Measurements from ENCODE around the gene CYP27A1.

Gene CYP27A1

DNA sequence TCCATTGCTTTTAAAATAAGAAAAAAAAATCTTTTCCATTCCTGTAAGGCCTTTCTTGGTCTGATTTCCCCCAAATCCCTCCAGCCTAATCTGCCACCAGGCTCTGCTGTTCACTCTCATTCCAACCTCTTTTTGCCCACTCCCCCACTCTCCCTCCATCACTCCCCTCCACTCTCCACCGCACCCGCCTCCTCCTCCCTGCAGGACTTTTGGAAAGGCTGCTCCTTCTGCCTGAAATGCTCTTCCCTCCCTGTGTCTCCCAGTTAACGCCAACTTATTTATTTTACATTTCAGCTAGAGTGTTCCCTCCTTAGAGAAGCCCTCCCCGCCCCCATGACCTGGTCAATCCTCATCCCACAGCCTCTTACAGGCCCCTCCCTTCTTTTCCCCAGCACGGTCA is 72.9 kb downstream of the CYP27A1 start:
- Histone ChIP-seq H3K4me3 (replicated peaks; ENCODE audit: low read depth, low read length) (no peak overlapping the region), H3K27me3 (replicated peaks; ENCODE audit: control insufficient read depth, insufficient read depth, low read length) (peaks cover 4% of the 10 kb centered on the region), H3K36me3 (ENCODE audit: control insufficient read depth, insufficient read depth, low read length) (no peaks in the 10 kb centered on the region)
- TF ChIP-seq, protein P1, sequence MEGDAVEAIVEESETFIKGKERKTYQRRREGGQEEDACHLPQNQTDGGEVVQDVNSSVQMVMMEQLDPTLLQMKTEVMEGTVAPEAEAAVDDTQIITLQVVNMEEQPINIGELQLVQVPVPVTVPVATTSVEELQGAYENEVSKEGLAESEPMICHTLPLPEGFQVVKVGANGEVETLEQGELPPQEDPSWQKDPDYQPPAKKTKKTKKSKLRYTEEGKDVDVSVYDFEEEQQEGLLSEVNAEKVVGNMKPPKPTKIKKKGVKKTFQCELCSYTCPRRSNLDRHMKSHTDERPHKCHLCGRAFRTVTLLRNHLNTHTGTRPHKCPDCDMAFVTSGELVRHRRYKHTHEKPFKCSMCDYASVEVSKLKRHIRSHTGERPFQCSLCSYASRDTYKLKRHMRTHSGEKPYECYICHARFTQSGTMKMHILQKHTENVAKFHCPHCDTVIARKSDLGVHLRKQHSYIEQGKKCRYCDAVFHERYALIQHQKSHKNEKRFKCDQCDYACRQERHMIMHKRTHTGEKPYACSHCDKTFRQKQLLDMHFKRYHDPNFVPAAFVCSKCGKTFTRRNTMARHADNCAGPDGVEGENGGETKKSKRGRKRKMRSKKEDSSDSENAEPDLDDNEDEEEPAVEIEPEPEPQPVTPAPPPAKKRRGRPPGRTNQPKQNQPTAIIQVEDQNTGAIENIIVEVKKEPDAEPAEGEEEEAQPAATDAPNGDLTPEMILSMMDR (IDR thresholded peaks at IDR 0.05; ENCODE audit: insufficient read depth, low read length, poor library complexity, severe bottlenecking) = no peak
- DNase-seq (ENCODE audit: extremely low read depth, insufficient read length) = no peak

DNA sequence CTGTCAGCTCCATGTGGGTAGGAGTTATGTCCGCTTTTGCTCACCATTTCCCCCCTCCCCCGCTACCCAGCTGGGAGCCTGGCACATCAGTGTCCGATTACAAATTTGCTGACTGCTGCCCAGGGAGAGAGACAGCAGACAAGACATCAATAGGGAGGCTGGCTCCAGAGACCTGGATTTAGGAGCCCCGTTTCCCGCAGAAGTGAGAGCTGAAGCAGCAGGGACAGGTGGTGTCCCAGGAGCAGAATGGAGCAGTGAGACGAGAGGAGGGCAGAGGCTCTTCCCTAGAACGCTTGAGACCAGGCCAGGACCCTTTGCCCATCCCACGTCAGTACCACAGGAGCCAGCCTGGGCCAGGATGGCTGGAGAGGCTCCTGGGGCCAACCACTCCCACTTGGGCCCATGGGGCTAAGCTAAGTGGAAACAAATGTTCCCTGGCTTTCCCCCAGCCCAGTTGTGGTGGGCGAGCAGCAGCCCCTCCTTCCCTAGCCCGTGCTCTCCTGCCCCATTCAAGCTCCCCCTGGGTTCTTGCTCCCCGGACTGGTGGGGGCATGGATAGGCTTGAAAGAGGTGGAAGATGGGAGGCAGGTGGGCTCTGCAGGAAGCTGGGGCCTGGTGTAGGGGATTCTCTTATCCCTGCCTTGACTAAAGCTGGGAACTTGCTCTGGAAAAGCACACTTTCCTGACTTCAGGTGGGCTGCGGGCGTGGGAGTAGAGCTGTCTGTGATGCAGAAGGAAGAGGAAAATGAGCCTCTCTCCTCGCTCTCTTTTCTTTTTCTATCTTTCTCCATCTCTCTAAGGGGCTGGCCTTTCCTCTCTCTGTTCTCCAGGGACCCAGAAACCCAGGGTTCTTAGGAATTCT is 73.6 kb downstream of the CYP27A1 start:
- Histone ChIP-seq H3K36me3 (ENCODE audit: control insufficient read depth, insufficient read depth, low read length) (no peaks in the 10 kb centered on the region), H3K27me3 (replicated peaks; ENCODE audit: control insufficient read depth, insufficient read depth, low read length) (peaks cover 4% of the 10 kb centered on the region), H3K4me3 (replicated peaks; ENCODE audit: low read depth, low read length) (no peak overlapping the region)
- TF ChIP-seq, protein P1 (IDR thresholded peaks at IDR 0.05; ENCODE audit: insufficient read depth, low read length, poor library complexity, severe bottlenecking) = no peak
- DNase-seq (ENCODE audit: extremely low read depth, insufficient read length) = no peak

- DNase-seq (ENCODE audit: extremely low read depth, insufficient read length) = no peak
- H3K4me3 ChIP-seq (replicated peaks; ENCODE audit: low read depth, low read length) = no peak overlapping the region
- no peaks in the 10 kb centered on the region for H3K36me3 ChIP-seq (ENCODE audit: control insufficient read depth, insufficient read depth, low read length)
- H3K27me3 ChIP-seq (replicated peaks; ENCODE audit: control insufficient read depth, insufficient read depth, low read length) = peaks cover 6% of the 10 kb centered on the region
- TF ChIP-seq, protein P1 (IDR thresholded peaks at IDR 0.05; ENCODE audit: insufficient read depth, low read length, poor library complexity, severe bottlenecking) = no peak
These were observed 74.4 kb downstream of the CYP27A1 start for GRCh38 chr2:218856167-218856895.

DNA sequence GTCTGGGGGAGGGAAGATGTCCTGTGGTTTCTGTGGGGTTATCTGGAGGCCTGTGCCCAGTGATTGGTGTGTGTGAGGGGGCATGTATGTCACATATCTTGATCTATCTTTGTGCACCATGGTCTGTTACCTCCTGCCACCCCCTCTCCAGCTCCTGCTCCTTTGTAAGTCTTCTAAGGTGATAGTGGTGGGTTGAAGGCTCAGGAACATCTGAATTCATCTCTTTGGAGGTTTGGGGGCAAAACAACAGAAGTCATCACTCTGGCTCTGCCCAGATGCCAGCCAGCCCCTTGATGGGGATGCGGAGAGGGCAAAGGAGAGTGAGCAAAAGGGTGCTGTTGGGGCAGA is 74.9 kb downstream of the CYP27A1 start:
- DNase-seq (ENCODE audit: extremely low read depth, insufficient read length) = no peak
- H3K4me3 ChIP-seq (replicated peaks; ENCODE audit: low read depth, low read length) = no peak overlapping the region
- TF ChIP-seq, protein P1 (IDR thresholded peaks at IDR 0.05; ENCODE audit: insufficient read depth, low read length, poor library complexity, severe bottlenecking) = no peak
- no peaks in the 10 kb centered on the region for H3K36me3 ChIP-seq (ENCODE audit: control insufficient read depth, insufficient read depth, low read length)
- peaks cover 6% of the 10 kb centered on the region for H3K27me3 ChIP-seq (replicated peaks; ENCODE audit: control insufficient read depth, insufficient read depth, low read length)

- no peaks in the 10 kb centered on the region for H3K36me3 ChIP-seq (ENCODE audit: control insufficient read depth, insufficient read depth, low read length)
- TF ChIP-seq, protein P1 (IDR thresholded peaks at IDR 0.05; ENCODE audit: insufficient read depth, low read length, poor library complexity, severe bottlenecking) = no peak
- H3K27me3 ChIP-seq (replicated peaks; ENCODE audit: control insufficient read depth, insufficient read depth, low read length) = peaks cover 6% of the 10 kb centered on the region
- no peak overlapping the region for H3K4me3 ChIP-seq (replicated peaks; ENCODE audit: low read depth, low read length)
- no peak for DNase-seq (ENCODE audit: extremely low read depth, insufficient read length)
These were observed 75.6 kb downstream of the CYP27A1 start for GRCh38 chr2:218857371-218858137.
